ENCODE data around the gene ANKRD50. TPM values are rescaled to one million over a fixed set of nuclear protein-coding genes. Genes with fewer than 3 reads are reported as not detected.

Gene ANKRD50
- polyA plus RNA-seq, 3 donors = 1.5 to 4.1 (median 1.8) TPM

DNA sequence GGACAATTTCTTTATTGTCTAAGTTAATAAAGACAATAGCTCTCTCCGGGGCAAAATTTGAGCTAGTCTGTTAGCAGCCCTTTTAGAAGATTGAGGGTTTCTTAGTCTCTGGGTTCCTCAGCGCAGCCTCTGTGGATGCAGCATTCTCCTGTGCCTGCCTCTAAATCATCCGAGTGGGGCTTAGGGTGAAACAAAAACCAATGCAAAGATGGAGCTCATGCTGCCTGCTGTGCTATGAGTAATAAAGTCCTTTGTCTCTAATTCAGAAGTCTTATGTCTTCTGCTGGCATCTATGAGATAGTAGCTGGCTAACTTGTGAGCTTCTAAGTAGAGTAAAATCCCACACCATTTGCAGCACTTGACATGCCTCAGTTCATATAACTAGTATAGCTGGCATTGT, 67.9 kb downstream of the ANKRD50 start:
- 91 to 97% (median 97%) methylated on average over 3 of the region's 3 CpGs for whole genome bisulfite sequencing, 3 donors

DNA sequence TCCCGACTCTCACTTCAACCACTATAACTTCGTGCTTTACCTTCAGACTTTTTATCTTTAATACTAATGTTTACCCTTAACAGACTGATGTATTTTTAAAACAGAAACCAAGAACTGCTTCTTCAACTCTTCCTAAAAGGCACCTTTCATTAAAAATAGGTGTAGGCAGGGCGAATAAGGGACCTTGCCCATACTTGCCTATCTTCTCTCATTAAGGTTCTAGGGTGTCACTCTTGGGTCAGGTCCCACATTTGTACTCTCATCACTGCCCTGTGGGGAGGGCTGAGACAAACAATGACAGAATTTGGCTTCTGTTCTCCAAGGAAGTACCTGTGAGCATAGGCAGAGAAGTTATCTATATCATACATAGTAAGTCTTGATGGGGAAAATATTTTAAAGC, 69.7 kb downstream of the ANKRD50 start:
- no peak overlapping the region for H3K27ac ChIP-seq (ENCODE audit: low read depth, low read length)
- WGBS, 3 donors = 65 to 89% (median 88%) methylated on average over 3 of the region's 3 CpGs

More for the DNA sequence above, 67.9 kb downstream of the ANKRD50 start:
- no peak overlapping the region for H3K27ac ChIP-seq (ENCODE audit: low read depth, low read length)

DNA sequence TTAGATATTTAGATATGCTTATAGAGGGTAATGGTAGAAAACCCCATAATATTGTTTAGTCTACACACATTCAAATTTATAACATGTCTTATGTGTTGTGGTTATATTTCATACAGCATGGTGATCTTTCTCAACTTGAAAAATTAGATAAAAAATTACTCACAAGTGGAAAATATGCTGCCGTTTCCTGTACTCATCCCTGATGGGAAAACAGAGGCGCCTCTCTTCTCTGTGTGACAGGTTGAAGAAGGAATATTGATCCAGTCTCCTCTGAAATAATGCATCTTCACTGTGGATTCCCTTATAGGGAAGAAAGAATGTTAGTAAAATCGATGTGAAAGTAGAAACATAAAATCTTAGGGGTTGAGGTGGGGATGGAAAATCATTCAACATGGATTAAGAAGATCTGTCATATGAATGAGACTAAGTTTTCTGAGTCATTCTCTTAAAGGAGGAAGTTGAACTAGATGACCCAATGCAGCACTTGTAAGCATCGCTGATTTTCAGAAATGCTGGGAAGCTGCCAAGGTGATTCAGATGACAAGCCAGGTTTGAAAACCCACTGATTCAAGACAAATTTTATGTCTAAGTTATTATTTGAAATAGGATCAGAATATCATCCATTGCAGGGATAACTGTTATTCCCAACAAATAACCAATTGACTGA, 70.7 kb downstream of the ANKRD50 start:
- WGBS, 3 donors = 60 to 76% (median 68%) methylated on average over 4 of the region's 4 CpGs
- no peak overlapping the region for H3K27ac ChIP-seq (ENCODE audit: low read depth, low read length)

DNA sequence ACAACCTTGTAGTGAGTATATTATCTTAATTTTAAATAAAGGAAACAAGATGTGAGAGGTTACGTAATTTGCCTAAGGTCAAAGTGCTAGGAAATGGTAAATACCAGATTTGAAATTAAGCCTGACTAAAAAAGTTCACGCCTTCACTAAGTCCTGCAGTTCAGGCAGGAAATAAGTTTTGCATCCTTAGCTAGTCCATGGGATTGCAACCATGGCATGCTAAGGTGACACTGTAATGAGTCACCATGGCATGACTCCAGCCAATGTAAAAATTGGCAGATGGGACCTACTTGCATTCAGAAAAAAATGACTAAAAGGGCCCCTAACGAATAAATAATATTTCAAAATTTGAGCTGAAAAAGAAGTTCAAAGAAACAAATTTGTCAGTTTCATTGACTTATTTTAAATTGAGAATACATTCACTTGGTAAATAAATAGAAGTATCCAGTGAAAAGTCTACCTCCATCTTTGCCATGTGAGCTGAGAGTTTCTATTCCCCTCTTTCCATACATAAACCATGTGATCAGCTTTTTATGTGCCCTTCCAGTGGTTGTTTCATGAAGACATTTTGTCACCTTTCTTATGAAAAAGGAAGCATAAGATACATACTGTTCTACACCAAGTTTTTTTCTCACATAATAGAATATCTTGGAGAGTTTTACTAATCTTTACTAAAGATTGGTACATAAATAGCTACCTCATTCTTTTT, 72.4 kb downstream of the ANKRD50 start:
- no peak overlapping the region for H3K27ac ChIP-seq (ENCODE audit: low read depth, low read length)
- WGBS, 3 donors = 45 to 81% (median 79%) methylated on average over 3 of the region's 3 CpGs

GRCh38 chr4:124637321-124637720, 75.2 kb downstream of the ANKRD50 start:
- H3K27ac ChIP-seq (ENCODE audit: low read depth, low read length) = no peak overlapping the region
- 96 to 97% (median 97%) methylated on average over 2 of the region's 2 CpGs for WGBS, 3 donors

DNA sequence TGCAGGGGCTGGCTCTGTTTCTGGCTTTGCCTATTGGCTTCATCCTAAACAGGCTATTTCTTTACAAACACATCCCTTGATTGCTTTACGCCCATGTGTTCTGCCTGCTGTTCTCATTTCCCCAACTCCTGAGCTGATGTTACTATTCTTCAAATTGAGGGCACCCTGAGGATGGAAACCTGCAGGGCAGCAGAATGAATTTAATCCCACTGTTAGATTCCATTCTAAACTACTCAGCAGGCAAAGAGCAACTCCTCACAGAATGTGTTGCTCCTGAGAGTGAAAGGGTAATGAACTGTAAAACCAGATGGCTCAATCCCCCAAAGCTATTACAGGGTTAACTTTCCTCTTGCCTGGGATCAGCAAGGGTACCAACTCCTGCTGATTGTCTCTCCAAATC, 75.7 kb downstream of the ANKRD50 start:
- WGBS, 3 donors = 92 to 95% (median 94%) methylated on average over 1 of the region's 1 CpG
- no peak overlapping the region for H3K27ac ChIP-seq (ENCODE audit: low read depth, low read length)

DNA sequence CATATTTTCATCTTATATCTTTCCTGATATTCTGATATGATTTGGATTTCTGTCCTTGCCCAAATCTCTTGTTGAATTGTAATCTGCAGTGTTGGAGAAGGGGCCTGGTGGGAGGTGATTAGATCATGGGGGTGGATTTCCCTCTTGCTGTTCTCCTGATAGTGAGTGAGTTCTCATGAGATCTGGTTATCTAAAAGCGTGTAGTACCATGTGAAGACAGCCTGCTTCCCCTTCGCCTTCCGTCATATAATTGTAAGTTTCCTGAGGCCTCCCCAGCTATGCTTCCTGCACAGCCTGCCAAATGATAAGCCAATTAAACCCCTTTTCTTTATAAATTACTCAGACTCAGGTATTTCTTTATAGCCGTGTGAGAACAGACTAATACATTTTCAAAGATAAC, 77.2 kb downstream of the ANKRD50 start:
- WGBS, 3 donors = 66 to 81% (median 79%) methylated on average over 4 of the region's 4 CpGs
- H3K27ac ChIP-seq (ENCODE audit: low read depth, low read length) = no peak overlapping the region

GRCh38 chr4:124633285-124633941, 79.1 kb downstream of the ANKRD50 start:
- no peak overlapping the region for H3K27ac ChIP-seq (ENCODE audit: low read depth, low read length)
- 76 to 89% (median 85%) methylated on average over 3 of the region's 3 CpGs for WGBS, 3 donors

- 52 to 93% (median 90%) methylated on average over 5 of the region's 5 CpGs for WGBS, 3 donors
- H3K27ac ChIP-seq (ENCODE audit: low read depth, low read length) = no peak overlapping the region
Measured at GRCh38 chr4:124632439-124632838, 80.1 kb downstream of the ANKRD50 start.

DNA sequence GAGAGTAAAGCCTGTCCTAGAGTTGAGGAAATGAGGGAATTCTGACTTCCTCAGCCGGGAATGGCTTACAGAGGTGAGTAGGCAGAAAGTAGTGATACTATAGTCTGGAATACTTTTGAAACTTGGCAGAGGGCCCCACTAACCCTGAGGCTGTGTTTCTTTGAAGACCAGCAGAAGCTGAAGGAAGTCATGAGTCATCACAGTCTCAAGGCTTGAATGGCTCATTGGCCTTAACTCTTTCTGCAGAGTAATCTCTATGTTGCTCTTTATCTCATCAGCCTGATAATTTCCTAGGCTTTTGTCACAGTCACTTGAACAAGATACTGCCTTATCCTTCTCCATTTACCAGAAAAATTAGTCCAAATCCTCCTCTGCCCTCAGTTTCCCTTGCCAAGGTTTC, 80.8 kb downstream of the ANKRD50 start:
- WGBS, 3 donors = 17 to 28% (median 27%) methylated on average over 1 of the region's 1 CpG

GRCh38 chr4:124629681-124630080, 82.9 kb downstream of the ANKRD50 start:
- WGBS, 3 donors = 70 to 84% (median 80%) methylated on average over 1 of the region's 1 CpG
- H3K27ac ChIP-seq (ENCODE audit: low read depth, low read length) = no peak overlapping the region

More for the DNA sequence above, 80.8 kb downstream of the ANKRD50 start:
- no peak overlapping the region for H3K27ac ChIP-seq (ENCODE audit: low read depth, low read length)

Data from adipose tissue (tissue), 3 donors.